Osteocyte (in vitro differentiated cells): ENCODE data around the gene CILP. TPM values are rescaled to one million over a fixed set of nuclear protein-coding genes. Genes with fewer than 3 reads are reported as not detected.

ENCODE experiments used
- DNase-seq: peaks from one replicate; pipeline ENCODE4 v3.0.0; 2021; ENCODE audit warnings: mixed read lengths; ENCODE audit not compliant: unreplicated experiment; ENCODE audit errors: extremely low spot score
- H3K27ac Mint-ChIP-seq: one replicate; pipeline ENCODE4 v1.8.0; 2021; ENCODE audit warnings: mild to moderate bottlenecking, mixed read lengths; ENCODE audit not compliant: unreplicated experiment
- H3K27me3 Mint-ChIP-seq: one replicate; pipeline ENCODE4 v1.8.0; 2021; ENCODE audit warnings: mixed read lengths; ENCODE audit not compliant: unreplicated experiment
- H3K36me3 Mint-ChIP-seq: one replicate; pipeline ENCODE4 v1.8.0; 2021; ENCODE audit warnings: mixed read lengths; ENCODE audit not compliant: unreplicated experiment
- H3K4me1 Mint-ChIP-seq: one replicate; pipeline ENCODE4 v1.8.0; 2021; ENCODE audit warnings: mixed read lengths; ENCODE audit not compliant: unreplicated experiment
- H3K4me3 Mint-ChIP-seq: one replicate; pipeline ENCODE4 v1.8.0; 2021; ENCODE audit warnings: mild to moderate bottlenecking, moderate library complexity, mixed read lengths; ENCODE audit not compliant: unreplicated experiment
- H3K9me3 Mint-ChIP-seq: one replicate; pipeline ENCODE4 v1.8.0; 2021; ENCODE audit warnings: mixed read lengths; ENCODE audit not compliant: unreplicated experiment
- total RNA-seq: library from RNA; stranded (reverse); gene quantifications from 2 replicates; pipeline ENCODE4 v1.2.1, GENCODE V29; 2021
- TF ChIP-seq, protein P1 (sequence below): fragments of 200-600 bp; sonication (generic); IDR thresholded peaks from 2 replicates; pipeline ENCODE4 v1.5.0; 2021; ENCODE audit warnings: antibody characterized with exemption, mild to moderate bottlenecking, moderate library complexity

Gene CILP
- total RNA-seq, 1 donor from 2014 or later, result 0.19 TPM

DNA sequence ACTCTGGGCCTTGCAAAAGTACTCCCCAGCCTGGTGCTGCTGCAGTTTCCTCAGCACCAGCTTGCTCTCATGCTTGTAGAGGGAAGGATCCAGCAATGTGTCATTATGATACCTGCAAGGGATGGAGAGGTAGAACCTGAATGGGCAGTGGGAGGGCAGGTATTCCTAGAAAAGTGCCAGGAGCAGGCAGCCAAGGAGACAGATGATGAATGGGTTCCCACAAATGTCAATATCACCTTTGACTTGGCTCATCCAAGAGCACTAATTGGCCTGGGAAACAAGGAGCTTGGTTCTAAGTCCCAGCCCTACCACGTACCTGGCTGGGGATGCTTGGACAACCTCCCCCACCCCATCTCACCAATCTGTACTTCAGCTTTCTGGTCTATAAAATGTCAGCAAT lies 9.4 kb downstream of the CILP start:
- Mint-ChIP-seq H3K27me3 (peaks cover 22% of the 10 kb centered on the region), H3K27ac (no peak overlapping the region), H3K4me3 (no peak overlapping the region), H3K36me3 (no peaks in the 10 kb centered on the region), H3K4me1 (no peaks in the 10 kb centered on the region), H3K9me3 (no peaks in the 10 kb centered on the region)
- no peak for DNase-seq
- TF ChIP-seq, protein P1, sequence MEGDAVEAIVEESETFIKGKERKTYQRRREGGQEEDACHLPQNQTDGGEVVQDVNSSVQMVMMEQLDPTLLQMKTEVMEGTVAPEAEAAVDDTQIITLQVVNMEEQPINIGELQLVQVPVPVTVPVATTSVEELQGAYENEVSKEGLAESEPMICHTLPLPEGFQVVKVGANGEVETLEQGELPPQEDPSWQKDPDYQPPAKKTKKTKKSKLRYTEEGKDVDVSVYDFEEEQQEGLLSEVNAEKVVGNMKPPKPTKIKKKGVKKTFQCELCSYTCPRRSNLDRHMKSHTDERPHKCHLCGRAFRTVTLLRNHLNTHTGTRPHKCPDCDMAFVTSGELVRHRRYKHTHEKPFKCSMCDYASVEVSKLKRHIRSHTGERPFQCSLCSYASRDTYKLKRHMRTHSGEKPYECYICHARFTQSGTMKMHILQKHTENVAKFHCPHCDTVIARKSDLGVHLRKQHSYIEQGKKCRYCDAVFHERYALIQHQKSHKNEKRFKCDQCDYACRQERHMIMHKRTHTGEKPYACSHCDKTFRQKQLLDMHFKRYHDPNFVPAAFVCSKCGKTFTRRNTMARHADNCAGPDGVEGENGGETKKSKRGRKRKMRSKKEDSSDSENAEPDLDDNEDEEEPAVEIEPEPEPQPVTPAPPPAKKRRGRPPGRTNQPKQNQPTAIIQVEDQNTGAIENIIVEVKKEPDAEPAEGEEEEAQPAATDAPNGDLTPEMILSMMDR, result no peak

DNA sequence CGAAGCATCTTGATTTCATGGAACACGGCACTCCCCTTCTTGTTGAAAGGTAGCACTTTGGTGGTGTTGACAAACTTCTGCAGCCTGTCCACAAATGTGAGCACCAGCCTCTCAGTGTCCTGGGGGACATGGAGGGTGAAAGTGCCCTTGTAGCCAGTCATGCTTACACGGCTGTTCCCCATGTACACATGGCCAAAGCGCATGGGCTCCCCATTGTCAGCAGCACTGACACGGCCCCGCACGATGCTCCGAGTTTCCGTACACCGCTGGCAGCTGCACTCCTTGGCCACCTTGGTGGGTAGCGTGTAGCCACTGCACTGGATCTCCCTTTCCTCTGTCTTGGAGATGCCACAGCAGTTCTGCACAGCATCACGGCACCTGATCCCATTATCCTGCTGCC lies 12.7 kb downstream of the CILP start:
- TF ChIP-seq, protein P1, result no peak
- H3K4me1 Mint-ChIP-seq, result no peaks in the 10 kb centered on the region
- H3K9me3 Mint-ChIP-seq, result no peaks in the 10 kb centered on the region
- H3K36me3 Mint-ChIP-seq, result no peaks in the 10 kb centered on the region
- no peak overlapping the region for H3K4me3 Mint-ChIP-seq
- DNase-seq, result no peak
- no peak overlapping the region for H3K27ac Mint-ChIP-seq
- peaks cover 14% of the 10 kb centered on the region for H3K27me3 Mint-ChIP-seq

DNA sequence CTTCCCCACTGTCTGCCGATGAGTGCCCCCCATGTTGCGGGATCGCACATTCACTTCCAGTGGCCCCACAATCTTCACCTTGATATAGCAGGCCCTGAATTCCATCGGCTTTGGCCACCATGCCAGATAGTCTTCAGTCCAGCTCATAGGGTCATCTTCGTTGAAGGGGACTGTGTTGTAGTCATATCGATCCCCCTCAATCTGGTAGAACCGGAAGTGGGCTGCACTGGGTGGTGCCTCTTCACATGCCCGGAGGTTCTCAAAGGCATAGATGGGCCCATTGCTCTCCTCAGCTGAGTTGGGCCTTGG lies 14.0 kb downstream of the CILP start:
- no peak overlapping the region for H3K4me3 Mint-ChIP-seq
- TF ChIP-seq, protein P1, result no peak
- H3K36me3 Mint-ChIP-seq, result no peaks in the 10 kb centered on the region
- DNase-seq, result no peak
- no peaks in the 10 kb centered on the region for H3K4me1 Mint-ChIP-seq
- H3K9me3 Mint-ChIP-seq, result no peaks in the 10 kb centered on the region
- H3K27ac Mint-ChIP-seq, result no peak overlapping the region
- H3K27me3 Mint-ChIP-seq, result peaks cover 12% of the 10 kb centered on the region

DNA sequence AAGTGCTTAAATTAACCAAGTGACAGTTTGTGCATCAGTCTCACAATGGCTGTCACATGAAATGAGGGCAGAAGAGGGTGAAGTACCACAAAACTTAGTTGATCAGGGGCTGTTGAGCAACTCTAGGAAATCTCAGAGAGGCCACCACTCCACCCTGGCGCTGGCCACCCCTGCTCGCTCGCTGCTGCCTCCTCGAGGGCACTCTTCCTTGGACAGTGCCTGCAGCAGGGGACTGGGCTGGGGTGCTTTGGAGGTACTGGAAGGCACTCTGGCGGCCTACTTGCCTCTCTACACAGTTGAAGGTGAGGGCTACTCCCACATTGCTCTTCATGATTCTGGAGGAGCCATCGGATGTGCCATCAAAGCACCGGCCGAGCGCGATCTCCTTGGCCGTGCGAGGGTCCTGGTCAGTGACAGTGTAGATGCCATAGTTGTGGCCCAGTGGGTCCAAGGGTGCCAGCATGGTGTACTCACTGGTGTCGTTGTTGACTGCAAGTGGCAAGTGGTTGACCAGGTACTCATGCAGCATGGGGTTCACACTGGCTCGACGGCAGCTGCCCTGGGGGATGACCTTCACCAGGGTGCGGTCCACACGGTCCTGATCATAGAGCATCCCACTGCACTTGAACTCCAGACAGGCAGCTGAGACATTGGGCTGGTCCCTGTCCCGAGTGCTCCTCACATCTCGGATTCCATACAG lies 14.5 kb downstream of the CILP start:
- Mint-ChIP-seq H3K27ac (no peak overlapping the region), H3K36me3 (no peaks in the 10 kb centered on the region), H3K4me1 (no peaks in the 10 kb centered on the region), H3K27me3 (peaks cover 12% of the 10 kb centered on the region), H3K4me3 (no peak overlapping the region), H3K9me3 (no peaks in the 10 kb centered on the region)
- DNase-seq, result no peak
- TF ChIP-seq, protein P1, result no peak

DNA sequence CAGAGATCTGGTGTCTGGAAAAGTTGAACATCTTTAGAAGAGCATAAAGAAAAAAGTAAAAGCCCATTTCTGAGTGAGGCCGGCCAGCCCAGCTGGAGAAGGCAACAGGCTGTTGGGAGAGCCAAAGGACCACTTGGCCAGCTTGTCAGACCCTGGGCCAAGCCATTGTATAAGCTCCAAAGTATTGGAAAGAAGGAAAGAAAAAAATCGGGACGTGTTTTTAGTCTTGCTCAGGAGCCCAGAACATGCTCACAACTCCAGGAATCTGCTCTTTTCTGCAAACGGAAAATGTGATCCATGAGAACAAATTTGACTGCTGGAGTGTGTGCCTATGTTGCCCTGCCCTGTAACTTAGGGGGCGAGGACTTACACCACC lies 15.7 kb downstream of the CILP start:
- TF ChIP-seq, protein P1, result no peak
- Mint-ChIP-seq H3K9me3 (no peaks in the 10 kb centered on the region), H3K4me3 (no peak overlapping the region), H3K27ac (no peak overlapping the region), H3K27me3 (peaks cover 7% of the 10 kb centered on the region), H3K36me3 (no peaks in the 10 kb centered on the region), H3K4me1 (no peaks in the 10 kb centered on the region)
- DNase-seq, result no peak
